H1 (cell line): Measurements from ENCODE around the gene ANAPC2. TPM values are rescaled to one million over a fixed set of nuclear protein-coding genes. Genes with fewer than 3 reads are reported as not detected.
A peak's percentile ranks its signal among the peaks of the same experiment; 100 is the strongest.

Experiments
- CTCF ChIA-PET: fragments of 300-600 bp; sonication (Branson Sonifier 250); formaldehyde crosslinking; loops from one replicate; lab custom pipeline; 2021; ENCODE audit not compliant: partially characterized antibody; lab: Charles Lee
- POLR2A ChIA-PET: fragments of 300-600 bp; sonication (Branson Sonifier 250); formaldehyde crosslinking; loops from one replicate; lab custom pipeline; 2021; ENCODE audit warnings: inconsistent platforms; ENCODE audit not compliant: partially characterized antibody; lab: Charles Lee
- DNase-seq, 2 experiments: peaks; one replicate each; pipeline versions ENCODE4 v3.0.0 to v3.0.0-alpha.2; 2010 to 2022; ENCODE audit warnings: low spot score in 2 of 2, low read depth in 1 of 2, mixed read lengths in 1 of 2
- FAIRE-seq: peaks from 2 replicates; lab custom pipeline; 2011; peaks lifted over from hg19 to GRCh38; lab: Jason Lieb, UNC
- H2AFZ ChIP-seq: 2 replicates; pipeline ENCODE4 v1.8.1; 2012; ENCODE audit warnings: low read length, inconsistent platforms
- H2AK5ac ChIP-seq: 2 replicates; pipeline ENCODE4 v1.6.1; 2013; ENCODE audit warnings: low read depth, low read length
- H2BK120ac ChIP-seq: replicated peaks from 2 replicates; pipeline ENCODE3; 2013; ENCODE audit warnings: low read depth, low read length, inconsistent platforms
- H2BK12ac ChIP-seq: 2 replicates; pipeline ENCODE4 v1.6.1; 2013; ENCODE audit warnings: low read depth, low read length
- H2BK15ac ChIP-seq: 2 replicates; pipeline ENCODE4 v1.6.1; 2013; ENCODE audit warnings: low read length
- H2BK20ac ChIP-seq: 2 replicates; pipeline ENCODE4 v1.6.1; 2013; ENCODE audit warnings: low read length
- H2BK5ac ChIP-seq: 2 replicates; pipeline ENCODE4 v1.6.1; 2013; ENCODE audit warnings: low read depth, low read length
- H3K14ac ChIP-seq: 2 replicates; pipeline ENCODE4 v1.6.1; 2013; ENCODE audit warnings: inconsistent platforms; ENCODE audit not compliant: insufficient read length
- H3K18ac ChIP-seq: 2 replicates; pipeline ENCODE4 v1.6.1; 2013; ENCODE audit warnings: low read length; ENCODE audit errors: extremely low read depth
- H3K23ac ChIP-seq: 2 replicates; pipeline ENCODE4 v1.6.1; 2013; ENCODE audit warnings: inconsistent platforms; ENCODE audit not compliant: insufficient read length
- H3K23me2 ChIP-seq: 2 replicates; pipeline ENCODE4 v1.6.1; 2013; ENCODE audit warnings: low read depth, low read length
- H3K27ac ChIP-seq: 2 replicates; pipeline ENCODE4 v1.6.1; 2011; ENCODE audit warnings: low read depth, low read length, inconsistent platforms
- H3K27me3 ChIP-seq, 4 experiments: replicated peaks in 1 of 4; 1 replicate in 1 of 4; 2 replicates in 3 of 4; pipeline versions ENCODE4 v1.6.1 to v1.8.1; 2011 to 2013; ENCODE audit warnings: low read length in 3 of 4, mild to moderate bottlenecking in 3 of 4, inconsistent platforms in 2 of 4, mixed read lengths in 2 of 4, moderate library complexity in 1 of 4; ENCODE audit not compliant: control insufficient read depth in 3 of 4, insufficient read depth in 3 of 4; ENCODE audit errors: extremely low read depth in 1 of 4
- H3K36me3 ChIP-seq, 4 experiments: 2 replicates each; pipeline versions ENCODE4 v1.6.1 to v1.8.1; 2011 to 2013; ENCODE audit warnings: mild to moderate bottlenecking in 4 of 4, low read length in 3 of 4, moderate library complexity in 2 of 4, control low read depth in 1 of 4, inconsistent platforms in 1 of 4; ENCODE audit not compliant: insufficient read depth in 4 of 4, control insufficient read depth in 2 of 4
- H3K4ac ChIP-seq: replicated peaks from 2 replicates; pipeline ENCODE3; 2013; ENCODE audit warnings: low read length, low read depth, mixed read lengths, inconsistent platforms; ENCODE audit not compliant: insufficient read length
- H3K4me1 ChIP-seq, 4 experiments: replicated peaks in 1 of 4; 1 replicate in 1 of 4; 2 replicates in 3 of 4; pipeline versions ENCODE4 v1.6.1 to v1.8.1; 2011 to 2013; ENCODE audit warnings: low read length in 3 of 4, inconsistent platforms in 2 of 4, mixed read lengths in 1 of 4; ENCODE audit not compliant: insufficient read depth in 4 of 4, control insufficient read depth in 3 of 4
- H3K4me2 ChIP-seq, 2 experiments: 2 replicates each; pipeline versions ENCODE4 v1.6.1 to v1.8.1; 2011 to 2013; ENCODE audit warnings: low read depth in 2 of 2, low read length in 2 of 2, control low read depth in 1 of 2, inconsistent platforms in 1 of 2, mild to moderate bottlenecking in 1 of 2; ENCODE audit not compliant: insufficient read depth in 1 of 2
- H3K4me3 ChIP-seq, 4 experiments: fragments of 200-600, 300-600 bp in 1 of 4; sonication (generic), shearing (Covaris generic), sonication (Bioruptor Twin) in 1 of 4; 2 replicates each; pipeline versions ENCODE4 v1.5.1 to v1.8.1; 2011 to 2016; ENCODE audit warnings: low read length in 4 of 4, low read depth in 3 of 4, control low read depth in 2 of 4, inconsistent platforms in 2 of 4, mild to moderate bottlenecking in 2 of 4, mixed read lengths in 1 of 4, moderate library complexity in 1 of 4; ENCODE audit not compliant: insufficient read depth in 2 of 4; ENCODE audit errors: extremely low read depth in 1 of 4
- H3K56ac ChIP-seq: replicated peaks from 2 replicates; pipeline ENCODE3; 2013; ENCODE audit warnings: low read depth, mild to moderate bottlenecking, mixed read lengths, low read length, inconsistent platforms; ENCODE audit not compliant: insufficient read length
- H3K79me1 ChIP-seq: 2 replicates; pipeline ENCODE4 v1.6.1; 2013; ENCODE audit warnings: low read depth, low read length, control low read depth
- H3K79me2 ChIP-seq, 2 experiments: 2 replicates each; pipeline versions ENCODE4 v1.6.1 to v1.8.1; 2012 to 2013; ENCODE audit warnings: low read length in 2 of 2, mild to moderate bottlenecking in 2 of 2, inconsistent platforms in 1 of 2; ENCODE audit not compliant: insufficient read depth in 2 of 2, control insufficient read depth in 1 of 2
- H3K9ac ChIP-seq, 4 experiments: replicated peaks in 1 of 4; 1 replicate in 1 of 4; 2 replicates in 3 of 4; pipeline versions ENCODE4 v1.6.1 to v1.8.1; 2011 to 2013; ENCODE audit warnings: low read depth in 3 of 4, low read length in 3 of 4, control low read depth in 2 of 4, mild to moderate bottlenecking in 2 of 4, moderate library complexity in 2 of 4, inconsistent platforms in 1 of 4; ENCODE audit errors: extremely low read depth in 1 of 4
- H3K9me3 ChIP-seq, 2 experiments: 2 replicates each; pipeline versions ENCODE4 v1.6.1 to v1.8.1; 2012 to 2013; ENCODE audit warnings: mild to moderate bottlenecking in 2 of 2, moderate library complexity in 2 of 2, control low read depth in 1 of 2, inconsistent platforms in 1 of 2, low read depth in 1 of 2, low read length in 1 of 2, mixed read lengths in 1 of 2; ENCODE audit not compliant: insufficient read depth in 2 of 2
- H4K20me1 ChIP-seq, 2 experiments: replicated peaks in 1 of 2; 2 replicates each; pipeline versions ENCODE3 to v1.8.1; 2011 to 2013; ENCODE audit warnings: inconsistent platforms in 2 of 2, low read length in 2 of 2, mild to moderate bottlenecking in 1 of 2; ENCODE audit not compliant: insufficient read depth in 2 of 2, control insufficient read depth in 1 of 2
- H4K5ac ChIP-seq: 2 replicates; pipeline ENCODE4 v1.6.1; 2013; ENCODE audit warnings: low read length, low read depth, mixed read lengths, inconsistent platforms; ENCODE audit not compliant: insufficient read length
- H4K8ac ChIP-seq: 2 replicates; pipeline ENCODE4 v1.8.0; 2013; ENCODE audit warnings: mild to moderate bottlenecking, moderate library complexity, low read length, inconsistent platforms; ENCODE audit not compliant: insufficient read depth; ENCODE audit errors: extremely low read depth
- H4K91ac ChIP-seq: replicated peaks from 2 replicates; pipeline ENCODE3; 2013; ENCODE audit warnings: low read length, mixed read lengths, inconsistent platforms; ENCODE audit not compliant: insufficient read length
- EZH2 ChIP-seq: fragments of 200-600 bp; sonication (generic); IDR thresholded peaks from 2 replicates; pipeline ENCODE4 v1.7.1; 2012; ENCODE audit warnings: low read depth, mild to moderate bottlenecking, moderate library complexity, low read length, inconsistent platforms; ENCODE audit not compliant: severe bottlenecking
- JUND ChIP-seq: IDR thresholded peaks from 2 replicates; pipeline ENCODE4 v1.6.1; 2011; ENCODE audit warnings: mild to moderate bottlenecking, improper control_type of control experiment, low read length
- SUZ12 ChIP-seq: fragments of 200-600 bp; sonication (generic); IDR thresholded peaks from 2 replicates; pipeline ENCODE4 v1.6.1; 2012; ENCODE audit warnings: mild to moderate bottlenecking, inconsistent platforms, low read length, moderate library complexity, mixed read lengths
- WGBS, 2 experiments: shearing (Covaris generic) in 1 of 2; methylation state at CpG; one replicate each; pipeline versions ENCODE4 v1.1.6 to v1.1.7; 2013 to 2015; ENCODE audit warnings: low lambda C conversion rate in 2 of 2, mixed read lengths in 2 of 2, inconsistent platforms in 1 of 2, low coverage in 1 of 2, missing lambda C conversion rate in 1 of 2; ENCODE audit not compliant: insufficient replicate concordance in 2 of 2, insufficient coverage in 1 of 2, insufficient read length in 1 of 2; ENCODE audit errors: extremely low coverage in 1 of 2, missing lambda C conversion rate in 1 of 2; 5-methylcytosine and 5-hydroxymethylcytosine counted together
- polyA plus RNA-seq, 7 experiments: library from polyadenylated mRNA; depleted of rRNA in 3 of 7; stranded (reverse) in 5 of 7; unstranded in 2 of 7; fragments of >200 nt in 5 of 7; fragments of 200-250 nt in 2 of 7; gene quantifications; 1 replicate in 5 of 7; 2 replicates in 1 of 7; 4 replicates in 1 of 7; pipeline versions ENCODE4 v1.2.1 to v1.2.3, GENCODE V29; 2011 to 2013; ENCODE audit warnings: missing spikeins in 2 of 7, mixed read lengths in 2 of 7
- total RNA-seq: library from RNA; stranded (reverse); fragmentation: NEBNext Ultra II Directional; extraction: Animal tissue kit (Norgen Biotek cat#: 25700); gene quantifications from 2 replicates; pipeline ENCODE4 v1.2.1, GENCODE V29; 2021

Gene ANAPC2
- total and polyA plus RNA-seq, 2 of the 8 experiments (the other 6 are each of a cell fraction or from before 2014, with no cell fraction given): 30.2 to 37.7 TPM

DNA sequence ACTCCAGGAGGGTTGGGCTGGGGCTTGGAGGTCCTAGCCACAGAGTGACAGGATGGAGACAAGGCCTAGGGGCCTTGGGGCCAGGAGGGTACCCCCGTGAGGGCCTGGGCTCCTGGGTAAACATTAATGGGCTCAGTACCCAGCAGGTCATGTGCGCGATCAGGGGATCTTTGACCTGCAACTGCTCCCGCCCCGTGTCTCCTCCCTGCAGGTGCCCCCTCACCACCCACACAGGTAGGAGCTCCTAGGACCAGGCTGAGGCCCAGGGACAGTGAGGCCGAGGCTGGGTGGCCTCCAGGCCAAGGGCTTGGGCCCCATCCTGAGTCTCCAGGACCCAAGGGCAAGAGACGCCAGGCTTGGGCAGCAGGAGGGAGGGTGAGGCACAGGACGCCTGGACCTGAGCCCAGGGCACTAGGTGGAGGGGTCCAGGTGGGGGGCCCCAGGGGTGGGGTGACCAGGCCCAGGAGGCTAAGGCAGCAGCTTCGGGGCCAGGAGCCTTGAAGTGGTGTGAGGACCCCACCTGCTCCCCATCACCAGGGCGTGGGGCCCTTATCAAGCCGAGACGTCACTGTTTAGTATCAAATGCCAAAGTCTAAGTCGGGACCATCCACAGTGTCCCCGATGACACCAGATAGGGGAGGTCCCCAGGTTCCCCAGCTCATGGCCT lies 42.5 kb upstream of the ANAPC2 start, which contains the start of gene SLC34A3:
Gene SLC34A3, plus strand, starts transcription at position 197 of the 667 bp plus-strand sequence. CDS start 802 bp downstream, outside the sequence.
- H4K5ac ChIP-seq: no peak within 1 kb of the TSS
- no peaks in the 10 kb centered on the region for H3K79me2 ChIP-seq
- no peaks in the 10 kb centered on the region for H3K36me3 ChIP-seq
- H3K4me2 ChIP-seq: no peak within 1 kb of the TSS
- no peak within 1 kb of the TSS for H3K9ac ChIP-seq
- CTCF ChIA-PET: interaction anchor here (0.8 to 20.2 kb wide), 5 partner anchors 11 to 201 kb away, joined by 3 to 204 read pairs (median 5); partner anchors contain the start of genes ANAPC2 and SSNA1
- no peaks in the 10 kb centered on the region for H3K9me3 ChIP-seq
- H2AK5ac ChIP-seq: no peak within 1 kb of the TSS
- no peak within 1 kb of the TSS for H3K23ac ChIP-seq
- H3K79me1 ChIP-seq: no peaks in the 10 kb centered on the region
- H3K4me1 ChIP-seq: peaks cover 0 to 13% (median 2%) of the 10 kb centered on the region in 4 experiments; a peak in 5 of 7 replicates
- POLR2A ChIA-PET: interaction anchor here (0.7 to 69.9 kb wide), 4 partner anchors 17 to 30 kb away, joined by 3 to 1462 read pairs (median 6); partner anchors contain the start of genes NELFB, STPG3, TOR4A and TPRN
- no peak within 1 kb of the TSS for H2BK120ac ChIP-seq
- H2BK5ac ChIP-seq: no peak within 1 kb of the TSS
- H3K4me3 ChIP-seq: no peak within 1 kb of the TSS
- DNase-seq (no peak), FAIRE-seq (no peak)
- no peak within 1 kb of the TSS for H2BK12ac ChIP-seq
- no peaks in the 10 kb centered on the region for H3K23me2 ChIP-seq
- no peak within 1 kb of the TSS for H2BK20ac ChIP-seq
- H3K14ac ChIP-seq: no peak within 1 kb of the TSS
- H3K4ac ChIP-seq: no peak within 1 kb of the TSS
- H2BK15ac ChIP-seq: no peak within 1 kb of the TSS
- no peak within 1 kb of the TSS for H3K27ac ChIP-seq
- WGBS, 2 experiments: 89% methylated on average over 3 of the region's 14 CpGs; no CpG with 5 or more reads in 1 of the 2 experiments
- H4K91ac ChIP-seq: no peak within 1 kb of the TSS
- H4K20me1 ChIP-seq: peaks cover 0 to 1% of the 10 kb centered on the region in 2 experiments
- no peak within 1 kb of the TSS for H3K56ac ChIP-seq
- TF ChIP-seq EZH2 (no peak), SUZ12 (no peak), JUND (no peak)
- H3K18ac ChIP-seq: no peak within 1 kb of the TSS
- no peak within 1 kb of the TSS for H2AFZ ChIP-seq
- no peaks in the 10 kb centered on the region; a peak in 1 of 7 replicates for H3K27me3 ChIP-seq
- peak within 1 kb of the TSS; percentile 71 for H4K8ac ChIP-seq
